Measurements from ENCODE around the gene SIGLEC11.

Gene SIGLEC11

GRCh38 chr19:49977076-49977475 lies 16.1 kb upstream of the SIGLEC11 start:
- ChIA-PET CTCF (interaction anchor here (1.0 to 2.8 kb wide), 2 partner anchors 9 to 39 kb away, joined by 3 to 18 read pairs; no protein-coding TSS in a partner anchor), POLR2A (no interaction called here)
- peaks cover 0 to 24% of the 10 kb centered on the region in 2 experiments; a peak in 2 of 3 replicates for H3K36me3 ChIP-seq (ENCODE audit: control insufficient read depth in 2 of 2, insufficient read depth in 1 of 2, low read length in 2 of 2)
- no peak overlapping the region for H3K4me3 ChIP-seq (ENCODE audit: low read depth, low read length)
- H3K27ac ChIP-seq (ENCODE audit: extremely low read depth, low read depth, low read length) = no peak overlapping the region
- H3K9me3 ChIP-seq (ENCODE audit: control insufficient read depth, insufficient read depth, low read depth, low read length) = no peaks in the 10 kb centered on the region
- no peak for TF ChIP-seq ZBTB44 (tag by site-specific recombination; IDR thresholded peaks at IDR 0.05)
- no peak for TF ChIP-seq ZNF514 (tag by site-specific recombination; IDR thresholded peaks at IDR 0.05)
- no peak for TF ChIP-seq ZNF768 (tag by site-specific recombination; IDR thresholded peaks at IDR 0.05)
- no peak for TF ChIP-seq ZNF426 (tag by site-specific recombination; IDR thresholded peaks at IDR 0.05)
- no peak for TF ChIP-seq ZNF658 (tag by site-specific recombination; IDR thresholded peaks at IDR 0.05)
- no peak for TF ChIP-seq HOXD13 (CRISPR knock-in tag; IDR thresholded peaks at IDR 0.05; ENCODE audit: borderline replicate concordance)
- no peak for TF ChIP-seq ZNF501 (tag by site-specific recombination; IDR thresholded peaks at IDR 0.05)
- TF ChIP-seq SCRT1 (tag by site-specific recombination; IDR thresholded peaks at IDR 0.05; ENCODE audit: borderline replicate concordance) = no peak
- TF ChIP-seq ZNF747 (tag by site-specific recombination; IDR thresholded peaks at IDR 0.05) = no peak
- TF ChIP-seq GLI2 (tag by site-specific recombination; IDR thresholded peaks at IDR 0.05; ENCODE audit: borderline replicate concordance, low read depth) = no peak
- TF ChIP-seq ZBTB11 (tag by site-specific recombination; conservative IDR thresholded peaks at IDR 0.05; ENCODE audit: low read depth) = no peak
- no peak for TF ChIP-seq SP7 (tag by site-specific recombination; IDR thresholded peaks at IDR 0.05)
- no peak for TF ChIP-seq PBX3 (CRISPR knock-in tag; IDR thresholded peaks at IDR 0.05)
- no peak for TF ChIP-seq ZNF596 (tag by site-specific recombination; IDR thresholded peaks at IDR 0.05)
- no peaks in the 10 kb centered on the region for H3K4me1 ChIP-seq (ENCODE audit: control insufficient read depth, insufficient read depth, low read length)

- Histone ChIP-seq H3K27ac (ENCODE audit: extremely low read depth, low read depth, low read length) (no peak overlapping the region), H3K4me3 (ENCODE audit: low read depth, low read length) (no peak overlapping the region), H3K9me3 (ENCODE audit: control insufficient read depth, insufficient read depth, low read depth, low read length) (no peaks in the 10 kb centered on the region), H3K4me1 (ENCODE audit: control insufficient read depth, insufficient read depth, low read length) (no peaks in the 10 kb centered on the region), H3K36me3 (ENCODE audit: control insufficient read depth in 2 of 2, insufficient read depth in 1 of 2, low read length in 2 of 2) (peaks cover 0 to 20% of the 10 kb centered on the region in 2 experiments; a peak in 2 of 3 replicates)
- no peak for TF ChIP-seq ZNF302 (tag by site-specific recombination; IDR thresholded peaks at IDR 0.05; ENCODE audit: low read depth)
- POLR2A ChIA-PET = interaction anchor here (1.3 to 1.4 kb wide), 2 partner anchors 17 to 47 kb away, joined by 4 to 5 read pairs; partner anchors contain the start of genes ATF5 and NUP62
- CTCF ChIA-PET = interaction anchor here (0.5 to 2.8 kb wide), 5 partner anchors 13 to 111 kb away, joined by 3 to 18 read pairs (median 3); no protein-coding TSS in a partner anchor
Measured at GRCh38 chr19:49976496-49976895, 15.5 kb upstream of the SIGLEC11 start.

- Histone ChIP-seq H3K4me1 (ENCODE audit: control insufficient read depth, insufficient read depth, low read length) (no peaks in the 10 kb centered on the region), H3K36me3 (ENCODE audit: control insufficient read depth in 2 of 2, insufficient read depth in 1 of 2, low read length in 2 of 2) (peaks cover 0 to 20% of the 10 kb centered on the region in 2 experiments; a peak in 2 of 3 replicates), H3K27ac (ENCODE audit: extremely low read depth, low read depth, low read length) (no peak overlapping the region), H3K9me3 (ENCODE audit: control insufficient read depth, insufficient read depth, low read depth, low read length) (no peaks in the 10 kb centered on the region), H3K4me3 (ENCODE audit: low read depth, low read length) (no peak overlapping the region)
- ChIA-PET CTCF (interaction anchor here (0.9 kb wide), 1 partner anchor 14 kb away, joined by 5 read pairs; the partner anchor contains the start of gene SIGLEC11), POLR2A (interaction anchor here (1.4 kb wide), 1 partner anchor 18 kb away, joined by 4 read pairs; no protein-coding TSS in a partner anchor)
- TF ChIP-seq PRDM4 (tag by site-specific recombination; IDR thresholded peaks at IDR 0.05) (no peak), ZNF175 (tag by site-specific recombination; IDR thresholded peaks at IDR 0.05) (no peak), KLF7 (tag by site-specific recombination; IDR thresholded peaks at IDR 0.05; ENCODE audit: borderline replicate concordance) (no peak), ZNF549 (tag by site-specific recombination; IDR thresholded peaks at IDR 0.05) (no peak), WT1 (tag by site-specific recombination; IDR thresholded peaks at IDR 0.05) (no peak), ZNF623 (tag by site-specific recombination; IDR thresholded peaks at IDR 0.05) (no peak), FEZF1 (tag by site-specific recombination; IDR thresholded peaks at IDR 0.05) (no peak), ZNF223 (tag by site-specific recombination; IDR thresholded peaks at IDR 0.05) (no peak), ZBTB20 (tag by site-specific recombination; IDR thresholded peaks at IDR 0.05) (no peak)
Measured at GRCh38 chr19:49975051-49975450, 14.1 kb upstream of the SIGLEC11 start.

Measured in HEK293 (cell line).